OCI-LY1 (cell line): ENCODE results near the gene EPB41.

Experiments
- EZH2 ChIP-seq: fragments of 200-600 bp; sonication (generic), shearing (Covaris generic); IDR thresholded peaks from 2 replicates; pipeline ENCODE4 v1.8.0; 2017; ENCODE audit warnings: borderline replicate concordance, mixed run types, mild to moderate bottlenecking, antibody characterized with exemption, low read length, moderate library complexity, mixed read lengths
- TF ChIP-seq, protein P1 (sequence below): fragments of 200-600 bp; sonication (generic), shearing (Covaris generic); IDR thresholded peaks from 2 replicates; pipeline ENCODE4 v1.5.1; 2017; ENCODE audit warnings: mild to moderate bottlenecking, antibody characterized with exemption, low read length, moderate library complexity, mixed read lengths

DNA sequence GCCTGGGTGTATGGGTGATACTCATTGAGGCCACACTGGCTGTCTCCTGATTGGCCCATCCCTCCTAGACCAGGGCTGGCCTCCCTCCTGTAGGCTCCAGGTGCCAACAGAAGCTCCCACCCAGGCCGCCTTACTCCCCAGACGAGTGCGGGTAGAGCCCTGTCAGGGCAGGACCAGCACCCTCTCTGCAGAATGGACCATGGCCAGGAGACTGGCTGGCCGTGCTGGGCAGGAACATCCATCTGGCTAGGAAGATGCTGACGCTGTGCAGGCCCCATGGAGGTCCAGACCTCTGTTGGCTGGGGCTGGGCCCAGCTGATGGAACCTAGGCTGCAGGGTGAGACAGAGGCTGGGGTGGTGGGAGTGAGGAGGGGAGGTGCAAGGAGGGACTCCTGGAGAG lies 25.0 kb upstream of the EPB41 start:
- TF ChIP-seq, protein P1, sequence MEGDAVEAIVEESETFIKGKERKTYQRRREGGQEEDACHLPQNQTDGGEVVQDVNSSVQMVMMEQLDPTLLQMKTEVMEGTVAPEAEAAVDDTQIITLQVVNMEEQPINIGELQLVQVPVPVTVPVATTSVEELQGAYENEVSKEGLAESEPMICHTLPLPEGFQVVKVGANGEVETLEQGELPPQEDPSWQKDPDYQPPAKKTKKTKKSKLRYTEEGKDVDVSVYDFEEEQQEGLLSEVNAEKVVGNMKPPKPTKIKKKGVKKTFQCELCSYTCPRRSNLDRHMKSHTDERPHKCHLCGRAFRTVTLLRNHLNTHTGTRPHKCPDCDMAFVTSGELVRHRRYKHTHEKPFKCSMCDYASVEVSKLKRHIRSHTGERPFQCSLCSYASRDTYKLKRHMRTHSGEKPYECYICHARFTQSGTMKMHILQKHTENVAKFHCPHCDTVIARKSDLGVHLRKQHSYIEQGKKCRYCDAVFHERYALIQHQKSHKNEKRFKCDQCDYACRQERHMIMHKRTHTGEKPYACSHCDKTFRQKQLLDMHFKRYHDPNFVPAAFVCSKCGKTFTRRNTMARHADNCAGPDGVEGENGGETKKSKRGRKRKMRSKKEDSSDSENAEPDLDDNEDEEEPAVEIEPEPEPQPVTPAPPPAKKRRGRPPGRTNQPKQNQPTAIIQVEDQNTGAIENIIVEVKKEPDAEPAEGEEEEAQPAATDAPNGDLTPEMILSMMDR = no peak
- no peak for TF ChIP-seq EZH2
